Measurements from ENCODE around the gene ZMIZ1. TPM values are rescaled to one million over a fixed set of nuclear protein-coding genes. Genes with fewer than 3 reads are reported as not detected.

The ZMIZ1 gene
- total RNA-seq, 1 experiment from 2014 or later, result 28.4 TPM

DNA sequence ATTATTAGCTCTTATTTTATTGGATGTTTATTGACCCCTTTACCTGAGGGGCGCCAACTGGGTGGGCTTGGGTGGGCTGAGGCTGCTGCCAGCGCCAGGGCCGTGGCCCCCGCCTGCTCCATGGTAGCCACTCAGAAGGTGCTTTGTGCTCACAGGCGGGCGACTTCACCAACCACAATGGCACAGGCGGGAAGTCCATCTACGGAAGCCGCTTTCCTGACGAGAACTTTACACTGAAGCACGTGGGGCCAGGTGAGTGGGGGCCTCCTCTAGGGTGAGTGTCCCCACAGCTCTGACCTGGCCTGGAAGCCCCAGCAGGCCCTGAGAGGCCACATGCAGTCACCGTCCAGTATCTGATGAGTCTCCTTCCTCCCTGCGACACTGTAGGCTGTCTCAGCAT lies 282.6 kb downstream of the ZMIZ1 start:
- peaks cover 12% of the 10 kb centered on the region; the same call in 1 of the 2 replicates for H4K20me1 ChIP-seq (ENCODE audit: insufficient read depth)
- no peak overlapping the region for H3K27ac ChIP-seq (ENCODE audit: low read depth, low read length)
- no peak overlapping the region for H3K4me2 ChIP-seq (ENCODE audit: low read length)
- BruUV-seq (replicated peaks), result no TSS peak
- H3K79me2 ChIP-seq (ENCODE audit: insufficient read depth, low read length), result peaks cover 66% of the 10 kb centered on the region
- POLR2A ChIA-PET, result interaction anchor here (0.7 kb wide), 1 partner anchor 58 kb away, joined by 4 read pairs; no protein-coding TSS in a partner anchor
- H3K9me3 ChIP-seq (ENCODE audit: control insufficient read depth in 1 of 2, insufficient read depth in 1 of 2, low read depth in 1 of 2, low read length in 2 of 2), result no peaks in the 10 kb centered on the region
- H3K9ac ChIP-seq (ENCODE audit: low read length), result no peak overlapping the region
- no peak for ATAC-seq
- H3K4me3 ChIP-seq (replicated peaks in 1 of 2; ENCODE audit: low read depth in 1 of 2, low read length in 2 of 2), result no peak overlapping the region
- CTCF ChIA-PET, result no interaction called here
- peaks cover 7 to 23% of the 10 kb centered on the region in 2 experiments; a peak in 3 of 4 replicates for H3K4me1 ChIP-seq (ENCODE audit: control insufficient read depth in 1 of 2, insufficient read depth in 2 of 2, low read length in 2 of 2)
- no peaks in the 10 kb centered on the region for H3K27me3 ChIP-seq (ENCODE audit: insufficient read depth, low read length)
- RAD21 ChIA-PET (ENCODE audit: low non-redundant PET in 1 of 2, low total read pairs in 2 of 2, uncharacterized antibody in 2 of 2, unreplicated experiment in 2 of 2), result no interaction called here
- H3K36me3 ChIP-seq (ENCODE audit: control insufficient read depth in 1 of 2, insufficient read depth in 2 of 2, low read length in 2 of 2), result peaks cover 38 to 70% of the 10 kb centered on the region in 2 experiments
- no peaks in the 10 kb centered on the region for H3K9me2 ChIP-seq (ENCODE audit: insufficient read depth)
- TF ChIP-seq CEBPB (IDR thresholded peaks at IDR 0.05; ENCODE audit: low read depth) (no peak), FOSL1 (IDR thresholded peaks at IDR 0.05; ENCODE audit: low read depth) (no peak), EZH2phosphoT487 (IDR thresholded peaks at IDR 0.05; ENCODE audit: borderline replicate concordance) (no peak), JUND (IDR thresholded peaks at IDR 0.05) (no peak), TCF7L2 (IDR thresholded peaks at IDR 0.05; ENCODE audit: borderline replicate concordance, extremely low read depth, insufficient read depth, insufficient read length) (no peak), POLR2AphosphoS5 (IDR thresholded peaks at IDR 0.05; ENCODE audit: low read depth, low read length) (no peak), POLR2A (IDR thresholded peaks at IDR 0.05; ENCODE audit: borderline replicate concordance, extremely low read depth, insufficient read depth, insufficient read length) (no peak), RAD21 (IDR thresholded peaks at IDR 0.05; ENCODE audit: low read depth) (no peak), EZH2 (IDR thresholded peaks at IDR 0.05) (no peak), SIN3A (IDR thresholded peaks at IDR 0.05; ENCODE audit: low read depth) (no peak), YY1 (IDR thresholded peaks at IDR 0.05; ENCODE audit: extremely low read depth, insufficient replicate concordance, low read depth, low read length) (no peak), CBX3 (IDR thresholded peaks at IDR 0.05; ENCODE audit: low read depth) (no peak), ZFX (IDR thresholded peaks at IDR 0.05) (no peak), ZNF274 (IDR thresholded peaks at IDR 0.05; ENCODE audit: low read depth, low read length) (no peak), SRF (IDR thresholded peaks at IDR 0.05; ENCODE audit: low read depth) (no peak), ELF1 (IDR thresholded peaks at IDR 0.05; ENCODE audit: borderline replicate concordance, low read depth) (no peak)
- TF ChIP-seq, protein P1, sequence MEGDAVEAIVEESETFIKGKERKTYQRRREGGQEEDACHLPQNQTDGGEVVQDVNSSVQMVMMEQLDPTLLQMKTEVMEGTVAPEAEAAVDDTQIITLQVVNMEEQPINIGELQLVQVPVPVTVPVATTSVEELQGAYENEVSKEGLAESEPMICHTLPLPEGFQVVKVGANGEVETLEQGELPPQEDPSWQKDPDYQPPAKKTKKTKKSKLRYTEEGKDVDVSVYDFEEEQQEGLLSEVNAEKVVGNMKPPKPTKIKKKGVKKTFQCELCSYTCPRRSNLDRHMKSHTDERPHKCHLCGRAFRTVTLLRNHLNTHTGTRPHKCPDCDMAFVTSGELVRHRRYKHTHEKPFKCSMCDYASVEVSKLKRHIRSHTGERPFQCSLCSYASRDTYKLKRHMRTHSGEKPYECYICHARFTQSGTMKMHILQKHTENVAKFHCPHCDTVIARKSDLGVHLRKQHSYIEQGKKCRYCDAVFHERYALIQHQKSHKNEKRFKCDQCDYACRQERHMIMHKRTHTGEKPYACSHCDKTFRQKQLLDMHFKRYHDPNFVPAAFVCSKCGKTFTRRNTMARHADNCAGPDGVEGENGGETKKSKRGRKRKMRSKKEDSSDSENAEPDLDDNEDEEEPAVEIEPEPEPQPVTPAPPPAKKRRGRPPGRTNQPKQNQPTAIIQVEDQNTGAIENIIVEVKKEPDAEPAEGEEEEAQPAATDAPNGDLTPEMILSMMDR (IDR thresholded peaks at IDR 0.05 in 2 of 3, conservative IDR thresholded peaks at IDR 0.05 in 1 of 3; ENCODE audit: borderline replicate concordance in 1 of 3, insufficient read depth in 1 of 3, low read depth in 2 of 3, low read length in 2 of 3), result no peak
- TF ChIP-seq, protein P2, sequence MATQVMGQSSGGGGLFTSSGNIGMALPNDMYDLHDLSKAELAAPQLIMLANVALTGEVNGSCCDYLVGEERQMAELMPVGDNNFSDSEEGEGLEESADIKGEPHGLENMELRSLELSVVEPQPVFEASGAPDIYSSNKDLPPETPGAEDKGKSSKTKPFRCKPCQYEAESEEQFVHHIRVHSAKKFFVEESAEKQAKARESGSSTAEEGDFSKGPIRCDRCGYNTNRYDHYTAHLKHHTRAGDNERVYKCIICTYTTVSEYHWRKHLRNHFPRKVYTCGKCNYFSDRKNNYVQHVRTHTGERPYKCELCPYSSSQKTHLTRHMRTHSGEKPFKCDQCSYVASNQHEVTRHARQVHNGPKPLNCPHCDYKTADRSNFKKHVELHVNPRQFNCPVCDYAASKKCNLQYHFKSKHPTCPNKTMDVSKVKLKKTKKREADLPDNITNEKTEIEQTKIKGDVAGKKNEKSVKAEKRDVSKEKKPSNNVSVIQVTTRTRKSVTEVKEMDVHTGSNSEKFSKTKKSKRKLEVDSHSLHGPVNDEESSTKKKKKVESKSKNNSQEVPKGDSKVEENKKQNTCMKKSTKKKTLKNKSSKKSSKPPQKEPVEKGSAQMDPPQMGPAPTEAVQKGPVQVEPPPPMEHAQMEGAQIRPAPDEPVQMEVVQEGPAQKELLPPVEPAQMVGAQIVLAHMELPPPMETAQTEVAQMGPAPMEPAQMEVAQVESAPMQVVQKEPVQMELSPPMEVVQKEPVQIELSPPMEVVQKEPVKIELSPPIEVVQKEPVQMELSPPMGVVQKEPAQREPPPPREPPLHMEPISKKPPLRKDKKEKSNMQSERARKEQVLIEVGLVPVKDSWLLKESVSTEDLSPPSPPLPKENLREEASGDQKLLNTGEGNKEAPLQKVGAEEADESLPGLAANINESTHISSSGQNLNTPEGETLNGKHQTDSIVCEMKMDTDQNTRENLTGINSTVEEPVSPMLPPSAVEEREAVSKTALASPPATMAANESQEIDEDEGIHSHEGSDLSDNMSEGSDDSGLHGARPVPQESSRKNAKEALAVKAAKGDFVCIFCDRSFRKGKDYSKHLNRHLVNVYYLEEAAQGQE (IDR thresholded peaks at IDR 0.05; ENCODE audit: low read depth), result no peak
- TF ChIP-seq, protein P3, sequence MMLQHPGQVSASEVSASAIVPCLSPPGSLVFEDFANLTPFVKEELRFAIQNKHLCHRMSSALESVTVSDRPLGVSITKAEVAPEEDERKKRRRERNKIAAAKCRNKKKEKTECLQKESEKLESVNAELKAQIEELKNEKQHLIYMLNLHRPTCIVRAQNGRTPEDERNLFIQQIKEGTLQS (IDR thresholded peaks at IDR 0.05), result no peak
- TF ChIP-seq, protein P4, sequence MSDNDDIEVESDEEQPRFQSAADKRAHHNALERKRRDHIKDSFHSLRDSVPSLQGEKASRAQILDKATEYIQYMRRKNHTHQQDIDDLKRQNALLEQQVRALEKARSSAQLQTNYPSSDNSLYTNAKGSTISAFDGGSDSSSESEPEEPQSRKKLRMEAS (IDR thresholded peaks at IDR 0.05), result no peak
- DNase-seq (ENCODE audit: low read depth, low spot score), result no peak
- intact Hi-C loops (cut with micrococcal nuclease), result no loop called here
- no peak overlapping the region for H2AFZ ChIP-seq (ENCODE audit: low read depth, low read length, poor library complexity, severe bottlenecking)
